ENCODE data around the gene SPINT3. TPM values are rescaled to one million over a fixed set of nuclear protein-coding genes. Genes with fewer than 3 reads are reported as not detected.

The SPINT3 gene
- total and polyA plus RNA-seq, 10 of the 15 experiments (the other 5 are each of a cell fraction or from before 2014, with no cell fraction given): not detected

DNA sequence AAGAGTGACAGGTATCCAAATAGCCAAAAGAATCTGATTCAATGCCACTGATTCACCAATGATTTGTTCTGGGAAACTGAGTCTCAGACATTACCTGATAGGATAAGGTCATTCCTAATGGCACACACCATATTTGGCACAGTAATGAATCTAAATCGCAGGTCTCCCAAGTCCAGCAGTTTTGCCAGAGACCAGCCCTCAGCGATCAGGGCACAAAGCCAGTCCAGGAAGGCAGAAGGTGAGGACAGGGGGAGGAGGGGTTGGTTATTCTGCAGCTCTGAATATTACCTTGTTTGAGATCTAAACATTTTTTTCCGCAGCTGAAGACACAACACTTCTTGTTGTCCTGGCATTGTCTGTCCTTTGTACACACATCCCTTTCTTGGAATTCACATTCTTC lies 29.9 kb upstream of the SPINT3 start:
- H3K9me3 ChIP-seq (replicated peaks; ENCODE audit: control insufficient read depth, insufficient read depth, low read length): no peaks in the 10 kb centered on the region
- in situ Hi-C loops (cut with MboI) (no loop called here), intact Hi-C loops (cut with micrococcal nuclease; ENCODE audit: unreplicated experiment) (no loop called here)
- ATAC-seq (no peak), FAIRE-seq (no peak), DNase-seq (ENCODE audit: low read depth, low spot score) (no peak)
- SMC1A ChIA-PET (ENCODE audit: uncharacterized antibody, unreplicated experiment): no interaction called here
- TF ChIP-seq NR2C2 (IDR thresholded peaks at IDR 0.05; ENCODE audit: borderline replicate concordance, control insufficient read depth, insufficient read length, low read depth): no peak
- H3K79me2 ChIP-seq (ENCODE audit: control insufficient read depth, insufficient read depth, low read length): no peaks in the 10 kb centered on the region
- no TSS peak for BruUV-seq (replicated peaks)
- H2AFZ ChIP-seq (ENCODE audit: control insufficient read depth, low read depth, low read length): no peak overlapping the region
- no peaks in the 10 kb centered on the region; a peak in 2 of 4 replicates for H3K27me3 ChIP-seq (replicated peaks in 1 of 2; ENCODE audit: control insufficient read depth in 2 of 2, insufficient read depth in 2 of 2, low read length in 1 of 2)
- RAD21 ChIA-PET (ENCODE audit: unreplicated experiment): no interaction called here
- H3K4me2 ChIP-seq (ENCODE audit: control insufficient read depth, insufficient read depth): no peak overlapping the region
- no peaks in the 10 kb centered on the region for H4K20me1 ChIP-seq (ENCODE audit: control insufficient read depth, insufficient read depth)
- no peaks in the 10 kb centered on the region for H3K4me1 ChIP-seq (ENCODE audit: control insufficient read depth, insufficient read depth, low read length)
- H3K27ac ChIP-seq (ENCODE audit: control insufficient read depth, insufficient read depth): no peak overlapping the region
- WGBS (ENCODE audit: insufficient coverage, insufficient replicate concordance, low lambda C conversion rate, missing lambda C conversion rate): 47% methylated on average over 3 of the region's 3 CpGs
- H3K4me3 ChIP-seq: no peak overlapping the region
- CTCF ChIA-PET: no interaction called here
- H3K9ac ChIP-seq (ENCODE audit: control insufficient read depth, insufficient read depth, low read length): no peak overlapping the region
- POLR2A ChIA-PET: no interaction called here
- H3K36me3 ChIP-seq (ENCODE audit: control insufficient read depth in 2 of 2, insufficient read depth in 2 of 2, low read length in 1 of 2): no peaks in the 10 kb centered on the region

DNA sequence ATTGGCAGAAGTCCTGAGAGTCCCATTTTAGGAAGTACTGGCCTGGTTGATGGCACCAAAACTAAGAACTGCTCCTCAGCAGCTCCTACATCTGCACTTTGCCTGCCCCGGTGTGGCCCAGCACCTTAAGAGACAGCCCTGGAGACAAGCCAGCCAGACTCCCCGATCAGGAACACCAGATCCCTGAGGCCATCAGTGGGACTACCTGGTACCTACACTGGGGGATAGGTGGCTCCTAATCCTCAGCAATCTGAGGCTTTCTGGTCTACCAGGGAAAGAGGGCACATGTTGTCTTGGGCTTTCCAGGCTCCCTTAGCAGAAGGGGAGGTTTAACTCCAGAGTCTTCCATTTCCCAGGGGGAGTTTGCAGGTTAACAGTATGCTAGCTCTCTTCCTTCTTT lies 24.0 kb upstream of the SPINT3 start, which contains the start of gene WFDC6:
WFDC6 (minus strand) TSS at position 101 of the 400 bp plus-strand sequence; CDS start at position 26, 75 bp downstream.
- Histone ChIP-seq H3K4me3 (no peak within 1 kb of the TSS), H3K79me2 (ENCODE audit: control insufficient read depth, insufficient read depth, low read length) (no peaks in the 10 kb centered on the region), H3K4me1 (ENCODE audit: control insufficient read depth, insufficient read depth, low read length) (no peaks in the 10 kb centered on the region), H3K9ac (ENCODE audit: control insufficient read depth, insufficient read depth, low read length) (no peak within 1 kb of the TSS), H3K27ac (ENCODE audit: control insufficient read depth, insufficient read depth) (no peak within 1 kb of the TSS), H3K4me2 (ENCODE audit: control insufficient read depth, insufficient read depth) (no peak within 1 kb of the TSS), H3K36me3 (ENCODE audit: control insufficient read depth in 2 of 2, insufficient read depth in 2 of 2, low read length in 1 of 2) (no peaks in the 10 kb centered on the region), H2AFZ (ENCODE audit: control insufficient read depth, low read depth, low read length) (no peak within 1 kb of the TSS), H3K27me3 (replicated peaks in 1 of 2; ENCODE audit: control insufficient read depth in 2 of 2, insufficient read depth in 2 of 2, low read length in 1 of 2) (no peaks in the 10 kb centered on the region; a peak in 1 of 4 replicates), H3K9me3 (replicated peaks; ENCODE audit: control insufficient read depth, insufficient read depth, low read length) (no peaks in the 10 kb centered on the region), H4K20me1 (ENCODE audit: control insufficient read depth, insufficient read depth) (no peaks in the 10 kb centered on the region)
- DNase-seq (ENCODE audit: low read depth, low spot score) (no peak), FAIRE-seq (no peak), ATAC-seq (no peak)
- no TSS peak for BruUV-seq (replicated peaks)
- SMC1A ChIA-PET (ENCODE audit: uncharacterized antibody, unreplicated experiment): no interaction called here
- RAD21 ChIA-PET (ENCODE audit: unreplicated experiment): no interaction called here
- in situ Hi-C loops (cut with MboI) (no loop called here), intact Hi-C loops (cut with micrococcal nuclease; ENCODE audit: unreplicated experiment) (no loop called here)
- CTCF ChIA-PET: no interaction called here
- POLR2A ChIA-PET: no interaction called here
- 60% methylated on average over 2 of the region's 2 CpGs for WGBS (ENCODE audit: insufficient coverage, insufficient replicate concordance, low lambda C conversion rate, missing lambda C conversion rate)
- TF ChIP-seq RAD51 (IDR thresholded peaks at IDR 0.05) (no peak), SIX5 (IDR thresholded peaks at IDR 0.05; ENCODE audit: low read depth, low read length, severe bottlenecking) (no peak), ZNF274 (IDR thresholded peaks at IDR 0.05; ENCODE audit: insufficient read depth, insufficient read length) (no peak), POLR2A (IDR thresholded peaks at IDR 0.05; ENCODE audit: low read depth, low read length) (no peak), NFYA (IDR thresholded peaks at IDR 0.05; ENCODE audit: borderline replicate concordance, low read depth, low read length) (no peak), MXI1 (IDR thresholded peaks at IDR 0.05; ENCODE audit: low read depth, low read length) (no peak), RCOR1 (conservative IDR thresholded peaks at IDR 0.05; ENCODE audit: low read depth, low read length) (no peak), NR2C1 (IDR thresholded peaks at IDR 0.05) (no peak), POLR2AphosphoS5 (IDR thresholded peaks at IDR 0.05; ENCODE audit: low read length) (no peak)
- TF ChIP-seq, protein P1, sequence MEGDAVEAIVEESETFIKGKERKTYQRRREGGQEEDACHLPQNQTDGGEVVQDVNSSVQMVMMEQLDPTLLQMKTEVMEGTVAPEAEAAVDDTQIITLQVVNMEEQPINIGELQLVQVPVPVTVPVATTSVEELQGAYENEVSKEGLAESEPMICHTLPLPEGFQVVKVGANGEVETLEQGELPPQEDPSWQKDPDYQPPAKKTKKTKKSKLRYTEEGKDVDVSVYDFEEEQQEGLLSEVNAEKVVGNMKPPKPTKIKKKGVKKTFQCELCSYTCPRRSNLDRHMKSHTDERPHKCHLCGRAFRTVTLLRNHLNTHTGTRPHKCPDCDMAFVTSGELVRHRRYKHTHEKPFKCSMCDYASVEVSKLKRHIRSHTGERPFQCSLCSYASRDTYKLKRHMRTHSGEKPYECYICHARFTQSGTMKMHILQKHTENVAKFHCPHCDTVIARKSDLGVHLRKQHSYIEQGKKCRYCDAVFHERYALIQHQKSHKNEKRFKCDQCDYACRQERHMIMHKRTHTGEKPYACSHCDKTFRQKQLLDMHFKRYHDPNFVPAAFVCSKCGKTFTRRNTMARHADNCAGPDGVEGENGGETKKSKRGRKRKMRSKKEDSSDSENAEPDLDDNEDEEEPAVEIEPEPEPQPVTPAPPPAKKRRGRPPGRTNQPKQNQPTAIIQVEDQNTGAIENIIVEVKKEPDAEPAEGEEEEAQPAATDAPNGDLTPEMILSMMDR (IDR thresholded peaks at IDR 0.05 in 2 of 3, conservative IDR thresholded peaks at IDR 0.05 in 1 of 3; ENCODE audit: control insufficient read depth in 2 of 3, extremely low read depth in 1 of 3, insufficient read depth in 1 of 3, low read depth in 3 of 3, low read length in 3 of 3): no peak
- TF ChIP-seq, protein P2, sequence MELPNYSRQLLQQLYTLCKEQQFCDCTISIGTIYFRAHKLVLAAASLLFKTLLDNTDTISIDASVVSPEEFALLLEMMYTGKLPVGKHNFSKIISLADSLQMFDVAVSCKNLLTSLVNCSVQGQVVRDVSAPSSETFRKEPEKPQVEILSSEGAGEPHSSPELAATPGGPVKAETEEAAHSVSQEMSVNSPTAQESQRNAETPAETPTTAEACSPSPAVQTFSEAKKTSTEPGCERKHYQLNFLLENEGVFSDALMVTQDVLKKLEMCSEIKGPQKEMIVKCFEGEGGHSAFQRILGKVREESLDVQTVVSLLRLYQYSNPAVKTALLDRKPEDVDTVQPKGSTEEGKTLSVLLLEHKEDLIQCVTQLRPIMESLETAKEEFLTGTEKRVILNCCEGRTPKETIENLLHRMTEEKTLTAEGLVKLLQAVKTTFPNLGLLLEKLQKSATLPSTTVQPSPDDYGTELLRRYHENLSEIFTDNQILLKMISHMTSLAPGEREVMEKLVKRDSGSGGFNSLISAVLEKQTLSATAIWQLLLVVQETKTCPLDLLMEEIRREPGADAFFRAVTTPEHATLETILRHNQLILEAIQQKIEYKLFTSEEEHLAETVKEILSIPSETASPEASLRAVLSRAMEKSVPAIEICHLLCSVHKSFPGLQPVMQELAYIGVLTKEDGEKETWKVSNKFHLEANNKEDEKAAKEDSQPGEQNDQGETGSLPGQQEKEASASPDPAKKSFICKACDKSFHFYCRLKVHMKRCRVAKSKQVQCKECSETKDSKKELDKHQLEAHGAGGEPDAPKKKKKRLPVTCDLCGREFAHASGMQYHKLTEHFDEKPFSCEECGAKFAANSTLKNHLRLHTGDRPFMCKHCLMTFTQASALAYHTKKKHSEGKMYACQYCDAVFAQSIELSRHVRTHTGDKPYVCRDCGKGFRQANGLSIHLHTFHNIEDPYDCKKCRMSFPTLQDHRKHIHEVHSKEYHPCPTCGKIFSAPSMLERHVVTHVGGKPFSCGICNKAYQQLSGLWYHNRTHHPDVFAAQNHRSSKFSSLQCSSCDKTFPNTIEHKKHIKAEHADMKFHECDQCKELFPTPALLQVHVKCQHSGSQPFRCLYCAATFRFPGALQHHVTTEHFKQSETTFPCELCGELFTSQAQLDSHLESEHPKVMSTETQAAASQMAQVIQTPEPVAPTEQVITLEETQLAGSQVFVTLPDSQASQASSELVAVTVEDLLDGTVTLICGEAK (IDR thresholded peaks at IDR 0.05; ENCODE audit: borderline replicate concordance): no peak

Data from GM12878 (cell line).